Stimulated activated CD4-positive, alpha-beta T cell treated with anti-CD3 and anti-CD28 coated beads, Interleukin-4, amount 100 ng/mL, for 1 hour (primary cell): Measurements from ENCODE around the gene GFPT2.

Source experiments
- DNase-seq: peaks from one replicate; pipeline ENCODE4 v3.0.0-alpha.2; 2020

Gene GFPT2

GRCh38 chr5:180350711-180351465, 2.2 kb downstream of the GFPT2 start:
- no peak for DNase-seq

GRCh38 chr5:180350296-180350695, 2.8 kb downstream of the GFPT2 start:
- DNase-seq, result no peak

- no peak for DNase-seq
Observed at GRCh38 chr5:180349391-180349790, 3.7 kb downstream of the GFPT2 start.

GRCh38 chr5:180348336-180348735, 4.8 kb downstream of the GFPT2 start:
- no peak for DNase-seq

GRCh38 chr5:180347702-180348101, 5.4 kb downstream of the GFPT2 start:
- DNase-seq, result no peak

- DNase-seq, result no peak
Observed at GRCh38 chr5:180346358-180346757, 6.8 kb downstream of the GFPT2 start.

- no peak for DNase-seq
Observed at GRCh38 chr5:180345781-180346180, 7.4 kb downstream of the GFPT2 start.

- no peak for DNase-seq
Observed at GRCh38 chr5:180345186-180345585, 8.0 kb downstream of the GFPT2 start.

GRCh38 chr5:180344696-180344999, 8.5 kb downstream of the GFPT2 start:
- DNase-seq, result no peak

GRCh38 chr5:180343831-180344695, 9.1 kb downstream of the GFPT2 start:
- DNase-seq, result no peak

- DNase-seq, result no peak
Observed at GRCh38 chr5:180343110-180343830, 9.9 kb downstream of the GFPT2 start.

- DNase-seq, result no peak
Observed at GRCh38 chr5:180341595-180341994, 11.5 kb downstream of the GFPT2 start.

GRCh38 chr5:180340856-180341255, 12.3 kb downstream of the GFPT2 start:
- no peak for DNase-seq

- DNase-seq, result no peak
Observed at GRCh38 chr5:180339583-180340183, 13.5 kb downstream of the GFPT2 start.

GRCh38 chr5:180338001-180338707, 15.0 kb downstream of the GFPT2 start:
- DNase-seq, result no peak

- no peak for DNase-seq
Observed at GRCh38 chr5:180336234-180337020, 16.7 kb downstream of the GFPT2 start.

GRCh38 chr5:180335614-180336233, 17.4 kb downstream of the GFPT2 start:
- no peak for DNase-seq

GRCh38 chr5:180334751-180335613, 18.2 kb downstream of the GFPT2 start:
- DNase-seq, result no peak

- DNase-seq, result no peak
Observed at GRCh38 chr5:180334176-180334575, 19.0 kb downstream of the GFPT2 start.

- DNase-seq, result no peak
Observed at GRCh38 chr5:180333661-180334060, 19.5 kb downstream of the GFPT2 start.
